GM06990 (cell line): ENCODE results near the gene GMFB.

Experiments used
- DNase-seq: peaks from one replicate; pipeline ENCODE4 v3.0.0-alpha.2; 2011; ENCODE audit not compliant: insufficient read length; ENCODE audit errors: extremely low read depth
- H3K27me3 ChIP-seq: replicated peaks from 2 replicates; pipeline ENCODE4 v1.6.0; 2011; ENCODE audit warnings: low read length; ENCODE audit not compliant: control insufficient read depth, insufficient read depth
- H3K36me3 ChIP-seq: 2 replicates; pipeline ENCODE4 v1.5.1; 2011; ENCODE audit warnings: low read length; ENCODE audit not compliant: control insufficient read depth, insufficient read depth
- H3K4me3 ChIP-seq: replicated peaks from 2 replicates; pipeline ENCODE4 v1.5.1; 2011; ENCODE audit warnings: low read depth, mild to moderate bottlenecking, control low read depth, low read length
- TF ChIP-seq, protein P1 (sequence below): IDR thresholded peaks from 2 replicates; pipeline ENCODE4 v1.5.1; 2011; ENCODE audit warnings: low read length, control low read depth, mild to moderate bottlenecking, inconsistent platforms; ENCODE audit not compliant: insufficient read depth, poor library complexity, severe bottlenecking

GMFB gene

GRCh38 chr14:54502602-54503001 is 13.8 kb upstream of the GMFB start:
- Histone ChIP-seq H3K36me3 (no peaks in the 10 kb centered on the region), H3K4me3 (no peak overlapping the region), H3K27me3 (no peaks in the 10 kb centered on the region)
- no peak for DNase-seq
- TF ChIP-seq, protein P1, sequence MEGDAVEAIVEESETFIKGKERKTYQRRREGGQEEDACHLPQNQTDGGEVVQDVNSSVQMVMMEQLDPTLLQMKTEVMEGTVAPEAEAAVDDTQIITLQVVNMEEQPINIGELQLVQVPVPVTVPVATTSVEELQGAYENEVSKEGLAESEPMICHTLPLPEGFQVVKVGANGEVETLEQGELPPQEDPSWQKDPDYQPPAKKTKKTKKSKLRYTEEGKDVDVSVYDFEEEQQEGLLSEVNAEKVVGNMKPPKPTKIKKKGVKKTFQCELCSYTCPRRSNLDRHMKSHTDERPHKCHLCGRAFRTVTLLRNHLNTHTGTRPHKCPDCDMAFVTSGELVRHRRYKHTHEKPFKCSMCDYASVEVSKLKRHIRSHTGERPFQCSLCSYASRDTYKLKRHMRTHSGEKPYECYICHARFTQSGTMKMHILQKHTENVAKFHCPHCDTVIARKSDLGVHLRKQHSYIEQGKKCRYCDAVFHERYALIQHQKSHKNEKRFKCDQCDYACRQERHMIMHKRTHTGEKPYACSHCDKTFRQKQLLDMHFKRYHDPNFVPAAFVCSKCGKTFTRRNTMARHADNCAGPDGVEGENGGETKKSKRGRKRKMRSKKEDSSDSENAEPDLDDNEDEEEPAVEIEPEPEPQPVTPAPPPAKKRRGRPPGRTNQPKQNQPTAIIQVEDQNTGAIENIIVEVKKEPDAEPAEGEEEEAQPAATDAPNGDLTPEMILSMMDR, result no peak

GRCh38 chr14:54501480-54501879 is 12.7 kb upstream of the GMFB start:
- no peaks in the 10 kb centered on the region for H3K36me3 ChIP-seq
- no peaks in the 10 kb centered on the region for H3K27me3 ChIP-seq
- TF ChIP-seq, protein P1, result no peak
- no peak for DNase-seq
- H3K4me3 ChIP-seq, result no peak overlapping the region

DNA sequence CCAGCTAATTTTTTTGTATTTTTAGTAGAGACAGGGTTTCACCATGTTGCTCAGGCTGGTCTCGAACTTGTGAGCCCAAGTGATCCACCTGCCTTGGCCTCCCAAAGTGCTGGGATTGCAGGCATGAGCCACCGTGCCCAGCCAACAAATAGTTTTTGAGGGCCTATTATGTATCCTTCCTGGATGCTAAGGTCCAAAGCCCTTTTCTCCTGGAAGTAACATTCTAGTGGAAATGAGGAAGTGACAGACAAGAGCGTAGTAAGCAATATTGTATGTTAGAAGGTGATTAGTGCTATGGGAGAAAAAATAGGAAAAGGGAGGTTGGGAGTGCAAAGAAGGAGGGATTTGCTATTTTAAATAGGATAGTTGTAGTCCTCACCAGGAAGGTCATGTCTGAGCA is 12.0 kb upstream of the GMFB start:
- H3K27me3 ChIP-seq, result no peaks in the 10 kb centered on the region
- TF ChIP-seq, protein P1, result no peak
- H3K36me3 ChIP-seq, result no peaks in the 10 kb centered on the region
- DNase-seq, result no peak
- H3K4me3 ChIP-seq, result no peak overlapping the region

DNA sequence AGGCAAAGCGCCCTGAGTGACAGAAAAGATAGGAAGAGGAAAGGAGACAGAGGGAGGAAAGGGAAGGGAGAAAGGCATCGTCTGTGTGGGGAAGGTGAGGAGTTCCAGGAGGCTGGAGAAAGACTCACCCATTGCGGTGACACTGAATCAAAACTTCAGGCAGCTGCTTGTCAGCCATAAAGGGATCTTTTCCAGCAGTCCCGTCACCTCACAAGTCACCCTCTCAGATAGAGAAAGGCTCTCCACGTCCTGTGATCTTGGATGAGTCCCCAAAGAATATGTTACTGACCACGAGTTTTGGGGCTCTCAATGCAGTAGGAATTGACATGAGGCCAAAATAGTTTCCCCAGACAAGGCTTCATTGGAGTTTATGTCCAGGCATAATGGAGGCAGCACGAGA is 9.8 kb upstream of the GMFB start:
- no peak for DNase-seq
- H3K36me3 ChIP-seq, result no peaks in the 10 kb centered on the region
- no peak overlapping the region for H3K4me3 ChIP-seq
- H3K27me3 ChIP-seq, result no peaks in the 10 kb centered on the region
- TF ChIP-seq, protein P1, result no peak

DNA sequence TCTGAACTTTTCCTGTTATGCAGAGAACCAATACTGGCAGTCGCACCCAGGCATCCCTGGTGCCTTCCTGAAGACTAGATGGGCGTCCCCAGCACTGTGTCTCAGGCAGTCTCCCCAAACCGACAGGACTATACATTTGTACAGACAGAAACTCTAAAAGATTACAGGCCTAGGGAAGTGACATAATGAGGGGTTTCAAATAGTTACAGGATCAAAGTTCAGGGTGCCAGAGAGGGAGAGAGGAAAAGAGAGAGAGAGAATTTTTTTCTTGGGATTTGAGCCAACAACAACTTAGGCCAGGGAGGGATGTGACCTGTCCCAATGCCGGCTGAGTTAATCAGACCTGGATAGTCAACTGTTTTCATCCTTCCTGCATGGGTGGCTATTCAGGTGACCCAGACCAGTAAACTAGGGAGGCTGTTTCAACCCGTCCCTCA is 9.3 kb upstream of the GMFB start:
- DNase-seq, result no peak
- H3K36me3 ChIP-seq, result no peaks in the 10 kb centered on the region
- TF ChIP-seq, protein P1, result no peak

DNA sequence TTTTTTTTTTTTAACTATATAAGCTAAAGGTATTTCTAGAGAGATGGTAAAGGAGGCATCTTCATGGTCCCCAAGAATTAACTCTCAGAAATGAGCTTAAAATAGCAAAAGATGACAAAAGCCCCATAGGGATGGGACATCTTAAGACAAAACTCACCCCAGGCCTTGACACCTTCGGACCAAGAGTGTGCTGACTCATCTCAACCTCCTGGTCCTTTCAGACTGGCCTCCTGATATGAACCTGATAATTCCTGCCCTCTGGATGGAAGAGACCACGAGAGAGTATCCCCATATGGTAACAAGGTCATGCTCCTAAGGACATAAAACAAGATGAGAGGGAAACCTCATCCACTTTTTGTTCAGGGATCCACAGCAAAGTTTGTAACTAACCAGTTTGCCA is 8.4 kb upstream of the GMFB start:
- DNase-seq, result no peak
- TF ChIP-seq, protein P1, result no peak
- Histone ChIP-seq H3K4me3 (no peak overlapping the region), H3K36me3 (no peaks in the 10 kb centered on the region), H3K27me3 (no peaks in the 10 kb centered on the region)

More for the DNA sequence above, 9.3 kb upstream of the GMFB start:
- Histone ChIP-seq H3K27me3 (no peaks in the 10 kb centered on the region), H3K4me3 (no peak overlapping the region)
